ENCODE data around the gene MRO.
"Not testable (repeated sequence)": the region's sequence is repeated elsewhere in the genome, so short reads cannot be mapped to it uniquely, and the experiment has no call there.

MRO gene

DNA sequence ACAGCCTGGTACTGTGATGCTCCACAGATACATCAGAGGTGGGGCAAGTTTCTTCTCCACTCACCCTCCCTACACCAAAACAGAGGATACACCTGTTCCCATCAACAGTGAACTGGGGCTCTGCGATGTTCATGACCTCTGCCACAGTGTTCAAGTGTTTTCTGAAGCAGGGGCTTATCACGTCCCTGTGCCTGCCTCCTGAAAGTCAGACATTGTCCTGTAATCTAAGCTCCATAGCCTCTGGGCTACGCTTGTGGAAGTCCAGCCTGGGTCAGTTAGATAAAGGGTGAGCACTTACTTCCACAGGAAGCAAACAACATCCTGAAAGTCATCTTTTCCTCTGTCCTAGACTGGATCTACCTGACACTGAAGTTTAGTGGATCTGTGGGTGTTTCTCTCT lies 20.2 kb upstream of the MRO start:
- Histone ChIP-seq H3K4me3 (ENCODE audit: low read length in 2 of 2) (no peak overlapping the region), H3K27ac (ENCODE audit: low read depth in 2 of 2, low read length in 2 of 2) (no peak overlapping the region), H3K9ac (ENCODE audit: low read depth in 1 of 2, low read length in 2 of 2) (no peak overlapping the region), H3K27me3 (ENCODE audit: control insufficient read depth in 2 of 2, insufficient read depth in 2 of 2, low read length in 2 of 2) (no peaks in the 10 kb centered on the region), H3K36me3 (ENCODE audit: control insufficient read depth in 2 of 2, insufficient read depth in 2 of 2, low read length in 2 of 2) (no peaks in the 10 kb centered on the region), H3K9me3 (ENCODE audit: control insufficient read depth in 2 of 2, low read length in 2 of 2) (no peaks in the 10 kb centered on the region), H3K4me1 (ENCODE audit: control insufficient read depth in 2 of 2, insufficient read depth in 2 of 2, low read length in 2 of 2) (no peaks in the 10 kb centered on the region)

DNA sequence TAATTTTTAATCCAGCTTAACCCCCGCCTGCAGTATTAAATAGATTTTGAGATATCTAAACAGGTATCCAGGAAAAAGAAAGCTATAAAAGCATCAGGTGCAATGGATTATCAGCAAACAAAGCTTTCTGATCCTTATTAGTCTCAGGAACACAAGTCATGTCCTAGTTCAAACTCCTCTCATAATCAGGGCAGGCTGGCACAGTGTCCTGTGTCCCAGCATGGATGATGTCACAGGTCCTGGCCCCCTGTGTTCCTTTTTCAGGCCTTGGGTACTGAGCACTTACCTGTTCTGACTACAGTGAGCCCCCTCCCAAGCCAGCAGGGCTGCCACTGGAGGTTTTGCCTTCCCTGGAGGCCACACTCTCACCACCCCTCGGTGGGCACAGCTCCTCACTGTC lies 19.5 kb upstream of the MRO start:
- no peak overlapping the region for H3K4me3 ChIP-seq (ENCODE audit: low read length in 2 of 2)
- H3K9ac ChIP-seq (ENCODE audit: low read depth in 1 of 2, low read length in 2 of 2) = no peak overlapping the region
- H3K36me3 ChIP-seq (ENCODE audit: control insufficient read depth in 2 of 2, insufficient read depth in 2 of 2, low read length in 2 of 2) = no peaks in the 10 kb centered on the region
- H3K9me3 ChIP-seq (ENCODE audit: control insufficient read depth in 2 of 2, low read length in 2 of 2) = no peaks in the 10 kb centered on the region
- no peaks in the 10 kb centered on the region for H3K27me3 ChIP-seq (ENCODE audit: control insufficient read depth in 2 of 2, insufficient read depth in 2 of 2, low read length in 2 of 2)
- no peaks in the 10 kb centered on the region for H3K4me1 ChIP-seq (ENCODE audit: control insufficient read depth in 2 of 2, insufficient read depth in 2 of 2, low read length in 2 of 2)
- H3K27ac ChIP-seq (ENCODE audit: low read depth in 2 of 2, low read length in 2 of 2) = no peak overlapping the region

DNA sequence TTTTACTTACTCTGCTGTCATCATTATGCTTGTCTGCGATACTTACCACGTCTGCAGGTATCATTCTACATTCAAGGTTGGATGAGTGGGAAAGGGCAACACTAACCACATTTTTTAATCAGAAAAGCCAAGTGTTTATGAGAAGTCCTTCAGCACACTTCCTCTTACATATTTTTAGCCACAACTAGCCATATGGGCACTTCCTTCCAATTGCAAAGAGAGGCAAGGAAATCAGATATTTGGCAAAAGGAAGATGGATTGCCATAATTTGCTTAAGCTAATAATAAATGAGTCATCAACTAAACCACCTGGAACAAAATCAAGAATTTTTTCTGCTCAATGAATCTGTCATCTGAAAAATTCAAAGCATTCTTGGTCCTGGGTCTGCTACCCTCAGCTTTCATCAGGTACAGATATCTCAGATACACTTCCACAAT lies 16.7 kb upstream of the MRO start:
- no peaks in the 10 kb centered on the region for H3K36me3 ChIP-seq (ENCODE audit: control insufficient read depth in 2 of 2, insufficient read depth in 2 of 2, low read length in 2 of 2)
- H3K4me3 ChIP-seq (ENCODE audit: low read length in 2 of 2) = no peak overlapping the region
- no peaks in the 10 kb centered on the region for H3K9me3 ChIP-seq (ENCODE audit: control insufficient read depth in 2 of 2, low read length in 2 of 2)
- no peak overlapping the region for H3K27ac ChIP-seq (ENCODE audit: low read depth in 2 of 2, low read length in 2 of 2)
- H3K9ac ChIP-seq (ENCODE audit: low read depth in 1 of 2, low read length in 2 of 2) = no peak overlapping the region
- H3K27me3 ChIP-seq (ENCODE audit: control insufficient read depth in 2 of 2, insufficient read depth in 2 of 2, low read length in 2 of 2) = no peaks in the 10 kb centered on the region
- H3K4me1 ChIP-seq (ENCODE audit: control insufficient read depth in 2 of 2, insufficient read depth in 2 of 2, low read length in 2 of 2) = no peaks in the 10 kb centered on the region

DNA sequence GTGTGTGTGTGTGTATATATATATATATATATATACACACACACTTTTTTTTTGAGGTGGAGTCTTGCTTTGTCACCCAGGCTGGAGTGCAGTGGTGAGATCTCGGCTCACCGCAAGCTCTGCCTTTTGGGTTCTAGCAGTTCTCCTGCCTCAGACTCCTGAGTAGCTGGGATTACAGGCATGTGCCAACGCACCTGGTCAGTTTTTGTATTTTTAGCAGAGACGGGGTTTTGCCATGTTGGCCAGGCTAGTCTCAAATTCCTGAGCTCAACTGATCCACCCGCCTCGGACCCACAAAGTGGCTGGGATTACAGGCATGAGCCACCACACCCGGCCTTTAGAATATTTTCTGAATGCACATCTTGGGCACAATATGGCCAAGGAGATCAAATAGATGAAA lies 13.7 kb upstream of the MRO start:
- not testable (repeated sequence) for H3K4me3 ChIP-seq (ENCODE audit: low read length in 2 of 2); H3K9ac ChIP-seq (ENCODE audit: low read depth in 1 of 2, low read length in 2 of 2); H3K27ac ChIP-seq (ENCODE audit: low read depth in 2 of 2, low read length in 2 of 2); H3K9me3 ChIP-seq (ENCODE audit: control insufficient read depth in 2 of 2, low read length in 2 of 2); H3K36me3 ChIP-seq (ENCODE audit: control insufficient read depth in 2 of 2, insufficient read depth in 2 of 2, low read length in 2 of 2); H3K27me3 ChIP-seq (ENCODE audit: control insufficient read depth in 2 of 2, insufficient read depth in 2 of 2, low read length in 2 of 2); H3K4me1 ChIP-seq (ENCODE audit: control insufficient read depth in 2 of 2, insufficient read depth in 2 of 2, low read length in 2 of 2)

- Histone ChIP-seq H3K9ac (ENCODE audit: low read depth in 1 of 2, low read length in 2 of 2) (no peak overlapping the region), H3K36me3 (ENCODE audit: control insufficient read depth in 2 of 2, insufficient read depth in 2 of 2, low read length in 2 of 2) (no peaks in the 10 kb centered on the region), H3K27ac (ENCODE audit: low read depth in 2 of 2, low read length in 2 of 2) (no peak overlapping the region), H3K9me3 (ENCODE audit: control insufficient read depth in 2 of 2, low read length in 2 of 2) (no peaks in the 10 kb centered on the region), H3K4me3 (ENCODE audit: low read length in 2 of 2) (no peak overlapping the region), H3K27me3 (ENCODE audit: control insufficient read depth in 2 of 2, insufficient read depth in 2 of 2, low read length in 2 of 2) (no peaks in the 10 kb centered on the region), H3K4me1 (ENCODE audit: control insufficient read depth in 2 of 2, insufficient read depth in 2 of 2, low read length in 2 of 2) (peaks cover 0 to 2% of the 10 kb centered on the region in 2 donors)
Observed at GRCh38 chr18:50832754-50833153, 12.9 kb upstream of the MRO start.

GRCh38 chr18:50830544-50830943 lies 10.7 kb upstream of the MRO start:
- no peaks in the 10 kb centered on the region for H3K27me3 ChIP-seq (ENCODE audit: control insufficient read depth in 2 of 2, insufficient read depth in 2 of 2, low read length in 2 of 2)
- H3K4me1 ChIP-seq (ENCODE audit: control insufficient read depth in 2 of 2, insufficient read depth in 2 of 2, low read length in 2 of 2) = peaks cover 9 to 12% of the 10 kb centered on the region in 2 donors
- no peak overlapping the region for H3K9ac ChIP-seq (ENCODE audit: low read depth in 1 of 2, low read length in 2 of 2)
- H3K4me3 ChIP-seq (ENCODE audit: low read length in 2 of 2) = no peak overlapping the region
- H3K36me3 ChIP-seq (ENCODE audit: control insufficient read depth in 2 of 2, insufficient read depth in 2 of 2, low read length in 2 of 2) = no peaks in the 10 kb centered on the region
- H3K9me3 ChIP-seq (ENCODE audit: control insufficient read depth in 2 of 2, low read length in 2 of 2) = no peaks in the 10 kb centered on the region
- H3K27ac ChIP-seq (ENCODE audit: low read depth in 2 of 2, low read length in 2 of 2) = no peak overlapping the region

DNA sequence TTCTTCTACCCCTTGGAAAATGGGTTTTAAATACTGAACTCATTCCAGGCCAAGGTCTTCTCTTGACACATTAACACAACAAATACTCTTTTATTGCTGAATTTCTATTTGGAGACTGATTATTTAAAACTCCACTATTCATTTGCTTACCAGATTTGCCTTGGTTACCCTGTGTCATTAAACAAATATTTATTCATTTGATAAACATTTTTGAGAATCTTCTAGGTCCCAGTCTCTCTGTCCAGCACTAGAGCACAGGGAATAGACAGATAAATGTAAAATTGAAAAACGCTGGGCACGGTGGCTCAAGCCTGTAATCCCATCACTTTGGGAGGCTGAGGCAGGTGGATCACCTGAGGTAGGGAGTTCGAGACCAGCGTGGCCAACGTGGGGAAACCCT lies 9.8 kb upstream of the MRO start:
- Histone ChIP-seq H3K27ac (ENCODE audit: low read depth in 2 of 2, low read length in 2 of 2) (no peak overlapping the region), H3K27me3 (ENCODE audit: control insufficient read depth in 2 of 2, insufficient read depth in 2 of 2, low read length in 2 of 2) (no peaks in the 10 kb centered on the region), H3K4me1 (ENCODE audit: control insufficient read depth in 2 of 2, insufficient read depth in 2 of 2, low read length in 2 of 2) (peaks cover 9 to 12% of the 10 kb centered on the region in 2 donors), H3K9me3 (ENCODE audit: control insufficient read depth in 2 of 2, low read length in 2 of 2) (no peaks in the 10 kb centered on the region), H3K9ac (ENCODE audit: low read depth in 1 of 2, low read length in 2 of 2) (no peak overlapping the region), H3K36me3 (ENCODE audit: control insufficient read depth in 2 of 2, insufficient read depth in 2 of 2, low read length in 2 of 2) (no peaks in the 10 kb centered on the region), H3K4me3 (ENCODE audit: low read length in 2 of 2) (no peak overlapping the region)

DNA sequence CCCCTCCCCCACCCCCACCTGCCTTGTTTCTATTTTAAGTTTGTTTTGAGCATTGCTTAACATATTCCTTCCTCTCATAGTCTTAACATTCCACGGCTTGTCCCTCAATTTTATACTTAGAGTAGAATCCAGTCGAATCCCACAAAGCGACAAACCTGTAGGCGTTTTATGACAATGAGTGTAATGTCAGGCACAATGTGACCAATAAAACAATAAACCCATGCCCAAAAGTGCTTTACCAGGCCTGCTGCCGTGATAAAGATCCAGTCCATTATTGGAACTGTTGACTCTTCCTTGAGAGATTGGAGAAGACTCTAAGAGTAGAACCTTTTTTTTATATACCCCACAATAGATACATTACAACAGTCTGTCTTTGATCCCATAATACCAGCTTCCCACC lies 6.2 kb upstream of the MRO start:
- Histone ChIP-seq H3K36me3 (ENCODE audit: control insufficient read depth in 2 of 2, insufficient read depth in 2 of 2, low read length in 2 of 2) (no peaks in the 10 kb centered on the region), H3K4me1 (ENCODE audit: control insufficient read depth in 2 of 2, insufficient read depth in 2 of 2, low read length in 2 of 2) (peaks cover 10 to 12% of the 10 kb centered on the region in 2 donors), H3K4me3 (ENCODE audit: low read length in 2 of 2) (no peak overlapping the region), H3K27ac (ENCODE audit: low read depth in 2 of 2, low read length in 2 of 2) (no peak overlapping the region), H3K27me3 (ENCODE audit: control insufficient read depth in 2 of 2, insufficient read depth in 2 of 2, low read length in 2 of 2) (no peaks in the 10 kb centered on the region), H3K9ac (ENCODE audit: low read depth in 1 of 2, low read length in 2 of 2) (no peak overlapping the region), H3K9me3 (ENCODE audit: control insufficient read depth in 2 of 2, low read length in 2 of 2) (no peaks in the 10 kb centered on the region)

DNA sequence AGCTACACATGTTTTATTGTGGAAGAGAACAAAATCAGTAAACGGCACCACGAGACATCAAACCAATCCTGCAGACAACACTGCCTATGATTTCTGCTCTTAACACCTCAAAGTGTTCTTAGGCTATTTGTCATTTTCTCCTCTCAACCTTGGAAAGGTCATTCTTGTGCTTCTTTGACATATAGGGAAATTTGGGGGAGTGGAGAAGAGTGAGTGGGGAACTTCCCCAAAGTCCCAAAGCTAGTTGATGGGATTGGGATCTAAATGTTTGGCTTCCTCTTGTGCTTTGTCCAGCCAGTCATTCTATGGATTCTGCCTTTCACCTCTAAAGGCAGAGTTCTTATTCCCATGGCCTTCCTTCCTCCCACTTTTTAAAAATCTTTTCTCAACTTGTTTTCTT lies 5.8 kb upstream of the MRO start:
- Histone ChIP-seq H3K4me3 (ENCODE audit: low read length in 2 of 2) (no peak overlapping the region), H3K27ac (ENCODE audit: low read depth in 2 of 2, low read length in 2 of 2) (no peak overlapping the region), H3K4me1 (ENCODE audit: control insufficient read depth in 2 of 2, insufficient read depth in 2 of 2, low read length in 2 of 2) (peaks cover 12 to 13% of the 10 kb centered on the region in 2 donors), H3K9ac (ENCODE audit: low read depth in 1 of 2, low read length in 2 of 2) (no peak overlapping the region), H3K27me3 (ENCODE audit: control insufficient read depth in 2 of 2, insufficient read depth in 2 of 2, low read length in 2 of 2) (no peaks in the 10 kb centered on the region), H3K36me3 (ENCODE audit: control insufficient read depth in 2 of 2, insufficient read depth in 2 of 2, low read length in 2 of 2) (no peaks in the 10 kb centered on the region), H3K9me3 (ENCODE audit: control insufficient read depth in 2 of 2, low read length in 2 of 2) (no peaks in the 10 kb centered on the region)

GRCh38 chr18:50822756-50823155 lies 2.9 kb upstream of the MRO start:
- Histone ChIP-seq H3K36me3 (ENCODE audit: control insufficient read depth in 2 of 2, insufficient read depth in 2 of 2, low read length in 2 of 2) (no peaks in the 10 kb centered on the region), H3K27me3 (ENCODE audit: control insufficient read depth in 2 of 2, insufficient read depth in 2 of 2, low read length in 2 of 2) (no peaks in the 10 kb centered on the region), H3K9me3 (ENCODE audit: control insufficient read depth in 2 of 2, low read length in 2 of 2) (no peaks in the 10 kb centered on the region), H3K4me1 (ENCODE audit: control insufficient read depth in 2 of 2, insufficient read depth in 2 of 2, low read length in 2 of 2) (peaks cover 17 to 29% of the 10 kb centered on the region in 2 donors), H3K9ac (ENCODE audit: low read depth in 1 of 2, low read length in 2 of 2) (no peak overlapping the region), H3K27ac (ENCODE audit: low read depth in 2 of 2, low read length in 2 of 2) (no peak overlapping the region), H3K4me3 (ENCODE audit: low read length in 2 of 2) (no peak overlapping the region)

- Histone ChIP-seq H3K9me3 (ENCODE audit: control insufficient read depth in 2 of 2, low read length in 2 of 2) (no peaks in the 10 kb centered on the region), H3K4me1 (ENCODE audit: control insufficient read depth in 2 of 2, insufficient read depth in 2 of 2, low read length in 2 of 2) (peaks cover 10 to 20% of the 10 kb centered on the region in 2 donors), H3K9ac (ENCODE audit: low read depth in 1 of 2, low read length in 2 of 2) (no peak overlapping the region), H3K4me3 (ENCODE audit: low read length in 2 of 2) (no peak overlapping the region), H3K27me3 (ENCODE audit: control insufficient read depth in 2 of 2, insufficient read depth in 2 of 2, low read length in 2 of 2) (no peaks in the 10 kb centered on the region), H3K27ac (ENCODE audit: low read depth in 2 of 2, low read length in 2 of 2) (no peak overlapping the region), H3K36me3 (ENCODE audit: control insufficient read depth in 2 of 2, insufficient read depth in 2 of 2, low read length in 2 of 2) (no peaks in the 10 kb centered on the region)
Observed at GRCh38 chr18:50820901-50821520, 1.2 kb upstream of the MRO start.

Data from mucosa of rectum (tissue), 2 donors.